OCI-LY3 (cell line): ENCODE data around the gene EFCAB13.

Experiments used
- CTCF ChIP-seq: fragments of 200-600, 300-600 bp; sonication (generic); IDR thresholded peaks from 2 replicates; pipeline ENCODE4 v1.5.1; 2014; ENCODE audit warnings: antibody characterized with exemption, low read length, low read depth
- EZH2phosphoT487 ChIP-seq: fragments of 200-600 bp; shearing (Covaris generic); IDR thresholded peaks from 2 replicates; pipeline ENCODE4 v1.6.1; 2018; ENCODE audit warnings: antibody characterized with exemption, mixed run types, low read depth

- TF ChIP-seq CTCF (no peak), EZH2phosphoT487 (no peak)
Measured at GRCh38 chr17:47287639-47288038, 36.1 kb upstream of the EFCAB13 start.
